Keratinocyte (primary cell): ENCODE measurements around the gene NTN3.

Experiments
- EZH2 ChIP-seq: IDR thresholded peaks from one replicate; pipeline ENCODE4 v1.6.1; 2012; ENCODE audit warnings: inconsistent platforms, mild to moderate bottlenecking, low read length, moderate library complexity
- TF ChIP-seq, protein P1 (sequence below), 3 experiments: IDR thresholded peaks in 1 of 3; conservative IDR thresholded peaks in 1 of 3; optimal IDR thresholded peaks in 1 of 3; 2 replicates in 2 of 3; 3 replicates in 1 of 3; pipeline versions ENCODE3 to v1.5.1; 2011; ENCODE audit warnings: low read length in 3 of 3, mild to moderate bottlenecking in 3 of 3, moderate library complexity in 2 of 3, control low read depth in 1 of 3, inconsistent platforms in 1 of 3; ENCODE audit not compliant: insufficient read depth in 2 of 3; ENCODE audit errors: extremely low read depth in 1 of 3

DNA sequence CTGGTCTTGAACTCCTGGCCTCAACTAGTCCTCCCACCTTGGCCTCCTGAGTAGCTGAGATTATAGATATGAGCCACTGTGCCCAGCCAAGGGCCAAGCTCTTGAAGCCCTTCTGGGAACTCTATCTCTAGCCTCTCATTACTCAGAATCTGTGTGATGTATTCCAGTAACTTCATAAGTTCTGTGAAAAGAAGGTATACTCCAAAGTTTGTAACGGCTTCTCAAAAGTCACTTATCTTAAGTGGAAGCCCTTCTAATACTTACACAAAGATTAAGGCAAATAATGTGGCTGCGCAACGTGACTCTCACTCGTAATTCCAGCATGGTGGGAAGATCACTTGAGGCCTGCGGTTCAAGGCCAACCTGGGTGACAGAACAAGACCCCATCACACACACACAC, 23.5 kb downstream of the NTN3 start:
- TF ChIP-seq, protein P1, sequence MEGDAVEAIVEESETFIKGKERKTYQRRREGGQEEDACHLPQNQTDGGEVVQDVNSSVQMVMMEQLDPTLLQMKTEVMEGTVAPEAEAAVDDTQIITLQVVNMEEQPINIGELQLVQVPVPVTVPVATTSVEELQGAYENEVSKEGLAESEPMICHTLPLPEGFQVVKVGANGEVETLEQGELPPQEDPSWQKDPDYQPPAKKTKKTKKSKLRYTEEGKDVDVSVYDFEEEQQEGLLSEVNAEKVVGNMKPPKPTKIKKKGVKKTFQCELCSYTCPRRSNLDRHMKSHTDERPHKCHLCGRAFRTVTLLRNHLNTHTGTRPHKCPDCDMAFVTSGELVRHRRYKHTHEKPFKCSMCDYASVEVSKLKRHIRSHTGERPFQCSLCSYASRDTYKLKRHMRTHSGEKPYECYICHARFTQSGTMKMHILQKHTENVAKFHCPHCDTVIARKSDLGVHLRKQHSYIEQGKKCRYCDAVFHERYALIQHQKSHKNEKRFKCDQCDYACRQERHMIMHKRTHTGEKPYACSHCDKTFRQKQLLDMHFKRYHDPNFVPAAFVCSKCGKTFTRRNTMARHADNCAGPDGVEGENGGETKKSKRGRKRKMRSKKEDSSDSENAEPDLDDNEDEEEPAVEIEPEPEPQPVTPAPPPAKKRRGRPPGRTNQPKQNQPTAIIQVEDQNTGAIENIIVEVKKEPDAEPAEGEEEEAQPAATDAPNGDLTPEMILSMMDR (optimal IDR thresholded peaks at IDR 0.05 in 1 of 3, IDR thresholded peaks at IDR 0.05 in 1 of 3, conservative IDR thresholded peaks at IDR 0.05 in 1 of 3; ENCODE audit: extremely low read depth in 1 of 3, insufficient read depth in 2 of 3, low read length in 3 of 3), result no peak
- TF ChIP-seq EZH2, result no peak
